GM21786 (cell line): ENCODE data around the gene SP6.
A peak's percentile ranks its signal among the peaks of the same experiment; 100 is the strongest.

Experiments
- ATAC-seq: cut with Tn5 transposase; IDR thresholded peaks from one replicate; pipeline ENCODE4 v1.9.1; 2021; ENCODE audit not compliant: unreplicated experiment

SP6 gene

GRCh38 chr17:47838636-47839035 lies 12.3 kb downstream of the SP6 start:
- ATAC-seq = no peak

GRCh38 chr17:47837401-47838039 lies 13.4 kb downstream of the SP6 start:
- no peak for ATAC-seq

DNA sequence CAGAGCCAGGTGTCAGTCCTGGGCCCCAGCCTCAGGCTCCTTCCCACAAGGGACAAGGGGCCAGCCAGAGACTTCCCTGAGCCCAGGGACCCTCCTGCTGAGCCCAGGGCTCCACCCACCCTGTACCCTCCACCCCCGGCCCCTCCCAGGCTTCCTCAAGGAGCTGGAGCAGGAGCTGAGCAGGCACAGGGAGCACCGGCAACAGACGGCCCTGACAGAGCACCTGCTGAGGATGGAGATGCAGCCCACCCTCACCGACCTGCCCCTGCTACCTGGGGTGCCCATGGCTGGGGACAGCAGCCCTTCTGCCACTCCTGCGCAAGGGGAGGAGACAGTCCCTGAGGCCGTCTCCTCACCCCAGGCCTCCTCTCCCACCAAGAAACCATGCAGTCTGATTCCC lies 14.4 kb downstream of the SP6 start:
- ATAC-seq = no peak

- no peak for ATAC-seq
Measured at GRCh38 chr17:47834756-47835155, 16.2 kb downstream of the SP6 start.

GRCh38 chr17:47831934-47832327 lies 19.0 kb downstream of the SP6 start:
- ATAC-seq = no peak

DNA sequence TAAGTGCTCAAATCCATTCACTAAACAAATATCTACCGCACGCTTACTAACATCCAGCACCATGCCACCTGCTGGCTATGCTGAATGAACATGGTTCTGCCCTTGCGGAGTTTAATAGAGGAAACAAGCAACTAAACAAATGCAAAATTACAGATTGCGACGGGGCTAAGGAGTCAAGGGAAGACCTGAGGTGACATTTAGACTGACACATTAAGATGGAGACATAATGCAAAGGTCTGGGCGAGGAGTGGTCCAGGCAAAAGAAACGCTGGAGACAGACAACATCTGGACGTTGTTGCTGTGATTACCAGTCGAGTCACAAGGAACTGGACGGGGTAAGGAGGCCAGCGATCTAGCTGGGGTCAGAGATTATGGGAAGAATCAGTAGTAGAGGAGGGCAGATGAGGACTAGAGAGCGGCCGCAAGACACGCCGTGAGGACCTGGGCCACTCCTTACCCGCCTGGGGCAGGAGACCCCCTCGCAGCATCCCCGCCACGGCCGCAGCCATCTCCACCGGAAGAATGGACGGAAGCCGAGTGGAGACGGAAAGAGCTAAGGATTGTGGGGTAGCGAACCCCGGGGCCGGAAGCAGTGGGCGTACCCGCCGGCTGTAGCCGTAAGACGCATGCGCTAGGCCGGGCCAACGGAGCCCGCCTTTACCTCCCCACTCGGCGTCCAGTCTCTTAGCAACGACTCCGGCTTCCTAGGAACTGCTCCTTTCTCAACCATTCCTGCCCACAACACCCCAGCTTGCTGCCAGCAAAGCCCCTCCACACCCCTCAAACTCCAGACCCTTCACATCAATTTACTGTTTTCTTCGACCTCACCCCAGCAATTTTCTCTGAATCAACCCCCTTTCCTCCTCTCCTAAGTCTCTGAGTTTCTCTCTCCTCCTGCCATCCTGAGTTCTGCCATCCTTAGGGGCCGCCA lies 19.7 kb downstream of the SP6 start, which contains the start of the genes LRRC46 and MRPL10:
TSS of gene LRRC46 (plus strand) at position 668 of the 931 bp plus-strand sequence. CDS start 320 bp downstream, outside the sequence.
TSS of gene MRPL10 (minus strand) at position 539 of the 931 bp plus-strand sequence. CDS start at position 509, 30 bp downstream.
- ATAC-seq = peak; percentile 85

DNA sequence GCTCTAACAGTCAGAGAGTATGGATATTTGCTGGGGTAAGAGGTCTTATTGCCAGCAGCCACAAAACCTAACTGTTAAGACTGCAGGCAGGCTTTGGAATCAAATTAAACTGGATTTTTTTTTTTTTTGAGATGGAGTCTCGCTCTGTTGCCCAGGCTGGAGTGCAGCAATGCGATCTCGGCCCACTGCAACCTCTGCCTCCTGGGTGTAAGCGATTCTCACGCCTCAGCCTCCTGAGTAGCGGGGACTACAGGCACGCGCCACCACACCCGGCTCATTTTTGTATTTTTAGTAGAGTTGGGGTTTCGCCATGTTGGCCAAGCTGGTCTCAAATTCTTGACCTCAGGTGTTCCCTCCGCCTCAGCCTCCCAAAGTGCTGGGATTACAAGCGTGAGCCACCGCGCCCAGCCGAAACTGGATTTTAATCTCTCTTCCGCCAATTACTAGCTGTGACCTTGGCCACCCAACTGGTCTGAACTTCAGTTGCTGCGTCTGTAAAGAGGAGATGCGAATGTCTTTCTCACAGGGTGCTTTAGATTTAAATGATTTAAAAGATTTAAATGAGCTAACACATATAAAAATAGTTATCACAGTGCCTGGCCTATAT lies 20.5 kb downstream of the SP6 start:
- no peak for ATAC-seq

GRCh38 chr17:47829870-47830269 lies 21.1 kb downstream of the SP6 start:
- ATAC-seq = no peak

DNA sequence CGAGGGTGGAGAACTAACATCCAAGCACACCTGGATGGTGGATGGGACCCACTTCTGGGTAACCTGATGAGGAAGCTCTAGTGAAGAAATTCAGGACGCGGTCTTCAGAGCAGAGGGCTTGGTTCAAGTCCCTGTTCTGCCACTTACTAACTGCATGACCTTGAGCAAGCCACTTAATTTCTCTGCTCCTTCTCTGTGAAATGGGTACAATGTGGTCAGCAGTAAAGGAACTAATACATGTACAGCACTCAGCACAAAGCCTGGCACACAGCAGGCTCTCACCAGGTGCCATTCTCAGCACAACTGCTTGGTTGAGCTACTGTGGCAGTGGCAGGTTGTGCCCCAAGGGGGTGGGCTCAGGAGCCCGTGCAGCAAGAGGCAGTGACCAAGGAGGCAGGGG lies 27.4 kb downstream of the SP6 start:
- no peak for ATAC-seq

- ATAC-seq = no peak
Measured at GRCh38 chr17:47822785-47823184, 28.2 kb downstream of the SP6 start.

DNA sequence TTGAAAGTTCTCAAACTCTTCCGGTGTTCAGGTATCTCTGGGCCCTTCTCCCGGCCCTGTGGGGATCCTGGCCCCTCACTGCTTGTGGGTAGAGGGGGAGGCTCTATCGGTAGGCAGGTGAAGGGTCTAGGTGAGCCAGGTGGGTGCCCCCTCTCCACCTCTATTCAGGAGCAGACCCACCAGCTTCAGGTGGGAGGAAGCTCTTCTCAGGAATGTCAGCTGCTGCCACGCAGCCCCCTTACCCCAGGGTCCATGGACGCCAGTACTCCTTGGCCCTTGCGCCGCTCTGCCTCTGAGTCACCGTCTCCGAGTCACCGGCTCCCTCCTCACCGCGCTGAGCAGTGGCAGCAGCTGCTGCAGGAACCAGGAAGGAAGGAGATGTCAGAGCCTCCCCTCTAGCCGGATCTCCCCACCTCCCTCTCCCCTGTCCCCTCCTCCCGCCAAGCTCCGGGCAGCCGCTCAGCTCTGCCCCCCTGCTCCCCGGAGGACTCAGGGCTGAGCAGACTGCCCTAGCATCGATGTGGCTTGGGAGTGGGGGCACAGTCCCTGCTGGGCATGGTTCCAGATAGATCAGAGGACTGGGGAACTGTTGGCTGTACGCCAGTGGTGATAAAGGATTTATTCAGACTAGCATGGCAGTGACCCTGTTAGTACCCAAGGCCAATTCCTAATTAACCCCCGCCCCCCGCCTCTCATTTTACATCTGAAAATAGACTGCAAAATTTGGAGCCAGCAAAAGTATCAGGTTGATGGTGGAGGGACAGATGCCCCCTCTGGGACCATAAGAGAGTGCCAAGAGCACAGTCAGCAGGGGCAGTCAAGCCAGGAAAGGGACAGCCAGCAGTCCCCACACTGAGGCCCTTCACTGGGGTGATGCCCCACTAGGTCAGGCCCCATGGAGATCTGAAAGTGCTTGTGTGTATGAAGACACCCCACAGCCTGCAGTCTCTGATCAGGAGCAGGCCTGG lies 29.3 kb downstream of the SP6 start, which contains the start of gene OSBPL7:
TSS of gene OSBPL7 (minus strand) at position 371 of the 968 bp plus-strand sequence. CDS start 1,516 bp downstream, outside the sequence.
- ATAC-seq = peak; percentile 77

DNA sequence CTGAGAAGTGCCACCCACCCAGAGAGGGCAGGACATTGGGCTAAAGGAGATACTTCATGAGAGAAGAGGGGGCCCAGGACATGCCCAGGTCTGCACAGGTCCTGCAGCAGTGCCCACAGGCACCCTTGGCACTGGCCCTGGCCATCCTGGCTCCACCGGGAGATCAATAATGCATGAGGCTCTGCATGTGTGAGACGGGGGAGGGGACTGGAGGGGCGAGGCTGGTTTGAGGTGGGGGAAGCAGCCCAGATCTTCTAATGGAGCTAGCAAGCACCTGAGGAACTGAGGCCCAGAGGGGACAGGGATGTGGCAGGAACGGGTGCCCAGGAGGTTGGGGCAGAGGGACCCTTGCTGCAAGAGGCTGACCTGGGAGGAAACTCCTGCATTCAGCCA lies 29.9 kb downstream of the SP6 start:
- no peak for ATAC-seq

GRCh38 chr17:47820033-47820789 lies 30.8 kb downstream of the SP6 start:
- no peak for ATAC-seq

GRCh38 chr17:47819475-47819874 lies 31.5 kb downstream of the SP6 start:
- no peak for ATAC-seq

- ATAC-seq = no peak
Measured at GRCh38 chr17:47818002-47818695, 32.8 kb downstream of the SP6 start.

DNA sequence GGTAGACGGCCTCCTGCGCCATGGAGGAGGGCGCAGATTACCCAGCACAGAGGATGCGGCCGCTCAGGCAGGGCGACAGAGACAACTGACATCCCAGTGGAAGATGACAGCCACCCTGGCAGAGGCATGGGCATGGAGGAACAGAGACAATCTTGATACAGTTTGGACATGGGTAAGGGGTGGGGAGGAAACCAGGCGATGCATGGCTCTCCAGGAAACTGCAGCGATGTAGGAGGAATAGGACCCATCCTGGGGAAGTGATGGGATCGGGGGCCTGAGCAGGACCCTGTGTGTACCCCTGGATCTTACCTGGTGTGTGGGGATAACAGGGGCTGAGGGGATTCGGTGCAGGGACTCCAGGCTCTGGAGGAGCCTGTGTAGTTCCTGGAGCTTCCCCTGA lies 34.0 kb downstream of the SP6 start:
- ATAC-seq = no peak

GRCh38 chr17:47816111-47816735 lies 34.7 kb downstream of the SP6 start:
- ATAC-seq = no peak

DNA sequence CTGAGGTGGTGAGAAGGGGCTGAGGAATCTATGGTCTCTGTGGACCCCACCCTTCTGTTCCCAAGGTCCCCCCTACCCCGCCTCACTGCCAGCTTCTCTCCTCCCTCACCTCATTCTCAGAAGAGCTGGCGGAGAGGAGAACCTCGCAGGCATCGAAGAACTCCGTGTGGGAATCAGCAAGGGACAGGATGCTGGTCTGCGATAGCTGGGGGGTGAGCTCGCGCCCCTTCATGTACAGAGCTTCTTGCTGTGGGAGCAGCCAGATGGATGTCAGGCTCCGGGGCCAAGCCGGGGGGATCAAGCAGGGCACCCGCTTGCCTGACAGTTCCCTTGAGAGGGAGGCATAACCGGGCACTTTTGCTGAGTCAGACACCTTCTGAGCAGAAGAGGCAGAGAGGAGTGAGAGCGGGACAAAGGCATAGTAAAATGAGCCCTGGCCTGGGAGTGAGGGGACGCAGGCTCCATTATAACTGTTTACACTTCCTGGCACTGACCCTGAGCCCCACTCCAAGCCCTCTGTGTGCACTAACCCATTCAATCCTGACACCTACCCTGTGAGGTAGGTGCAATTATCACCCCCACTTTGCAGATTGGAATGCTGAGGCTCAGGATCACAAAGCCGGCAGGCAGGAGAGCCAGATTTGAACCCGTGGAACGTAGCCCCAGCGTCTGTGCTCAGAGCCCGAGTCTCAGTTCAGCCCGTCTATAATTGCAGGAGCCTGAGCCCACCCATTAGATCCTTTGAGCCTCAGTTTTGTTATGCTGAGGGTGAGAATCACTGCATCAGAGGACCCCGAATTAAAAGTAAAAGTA lies 35.7 kb downstream of the SP6 start:
- ATAC-seq = no peak
